Measurements from ENCODE around the gene CENPB. TPM values are rescaled to one million over a fixed set of nuclear protein-coding genes. Genes with fewer than 3 reads are reported as not detected.

CENPB gene
- total RNA-seq, 2 donors from 2014 or later = 43.0 to 50.7 TPM

GRCh38 chr20:3797592-3798372 lies 11.2 kb upstream of the CENPB start:
- Histone ChIP-seq H3K27ac (ENCODE audit: low read depth, low read length) (no peak overlapping the region), H3K9me3 (ENCODE audit: control insufficient read depth, low read length) (no peaks in the 10 kb centered on the region), H3K36me3 (ENCODE audit: control insufficient read depth, insufficient read depth, low read length) (peaks cover 25% of the 10 kb centered on the region), H3K4me1 (ENCODE audit: control insufficient read depth, insufficient read depth, low read length) (peaks cover 12% of the 10 kb centered on the region), H3K9ac (ENCODE audit: extremely low read depth, low read length, poor library complexity, severe bottlenecking) (no peak overlapping the region), H3K27me3 (ENCODE audit: control insufficient read depth, insufficient read depth, low read length, poor library complexity, severe bottlenecking) (no peaks in the 10 kb centered on the region), H3K4me3 (ENCODE audit: low read length) (peak overlapping the region; percentile 79)
- DNase-seq = no peak
- 89 to 90% methylated on average over 10 to 19 of the region's 19 CpGs for WGBS, 2 experiments (ENCODE audit: insufficient coverage in 1 of 2, insufficient read length in 1 of 2)
- H3K27me3 Mint-ChIP-seq (ENCODE audit: insufficient read depth) = peaks cover 2% of the 10 kb centered on the region
- peaks cover 20% of the 10 kb centered on the region for H3K4me1 Mint-ChIP-seq
- peak overlapping the region; percentile 80 for H3K4me3 Mint-ChIP-seq
- H3K9me3 Mint-ChIP-seq = no peaks in the 10 kb centered on the region
- no peak for TF ChIP-seq CTCF (conservative IDR thresholded peaks at IDR 0.05)
- peaks cover 13% of the 10 kb centered on the region for H3K36me3 Mint-ChIP-seq (ENCODE audit: low read depth)
- peak overlapping the region; percentile 53 for H3K27ac Mint-ChIP-seq

- no peaks in the 10 kb centered on the region for H3K9me3 Mint-ChIP-seq
- WGBS, 2 experiments (ENCODE audit: insufficient coverage in 1 of 2, insufficient read length in 1 of 2) = 83 to 84% methylated on average over 4 to 5 of the region's 5 CpGs
- TF ChIP-seq CTCF (conservative IDR thresholded peaks at IDR 0.05) = no peak
- Histone ChIP-seq H3K36me3 (ENCODE audit: control insufficient read depth, insufficient read depth, low read length) (peaks cover 19% of the 10 kb centered on the region), H3K27me3 (ENCODE audit: control insufficient read depth, insufficient read depth, low read length, poor library complexity, severe bottlenecking) (no peaks in the 10 kb centered on the region), H3K9ac (ENCODE audit: extremely low read depth, low read length, poor library complexity, severe bottlenecking) (no peak overlapping the region), H3K27ac (ENCODE audit: low read depth, low read length) (no peak overlapping the region), H3K9me3 (ENCODE audit: control insufficient read depth, low read length) (no peaks in the 10 kb centered on the region), H3K4me3 (ENCODE audit: low read length) (peak overlapping the region; percentile 79), H3K4me1 (ENCODE audit: control insufficient read depth, insufficient read depth, low read length) (peaks cover 12% of the 10 kb centered on the region)
- DNase-seq = no peak
- peaks cover 8% of the 10 kb centered on the region for H3K27me3 Mint-ChIP-seq (ENCODE audit: insufficient read depth)
- H3K4me1 Mint-ChIP-seq = peaks cover 20% of the 10 kb centered on the region
- no peak overlapping the region for H3K27ac Mint-ChIP-seq
- H3K4me3 Mint-ChIP-seq = peak overlapping the region; percentile 80
- H3K36me3 Mint-ChIP-seq (ENCODE audit: low read depth) = peaks cover 8% of the 10 kb centered on the region
These were observed 10.6 kb upstream of the CENPB start for GRCh38 chr20:3797226-3797545.

- no peak for TF ChIP-seq CTCF (conservative IDR thresholded peaks at IDR 0.05)
- Mint-ChIP-seq H3K27me3 (ENCODE audit: insufficient read depth) (peaks cover 11% of the 10 kb centered on the region), H3K36me3 (ENCODE audit: low read depth) (peaks cover 8% of the 10 kb centered on the region), H3K4me1 (peaks cover 20% of the 10 kb centered on the region), H3K27ac (peak overlapping the region; percentile 52), H3K4me3 (peak overlapping the region; percentile 80), H3K9me3 (no peaks in the 10 kb centered on the region)
- Histone ChIP-seq H3K27me3 (ENCODE audit: control insufficient read depth, insufficient read depth, low read length, poor library complexity, severe bottlenecking) (no peaks in the 10 kb centered on the region), H3K36me3 (ENCODE audit: control insufficient read depth, insufficient read depth, low read length) (peaks cover 14% of the 10 kb centered on the region), H3K9me3 (ENCODE audit: control insufficient read depth, low read length) (no peaks in the 10 kb centered on the region), H3K4me1 (ENCODE audit: control insufficient read depth, insufficient read depth, low read length) (peaks cover 12% of the 10 kb centered on the region), H3K4me3 (ENCODE audit: low read length) (peak overlapping the region; percentile 79), H3K27ac (ENCODE audit: low read depth, low read length) (no peak overlapping the region), H3K9ac (ENCODE audit: extremely low read depth, low read length, poor library complexity, severe bottlenecking) (peak overlapping the region; percentile 55)
- DNase-seq = no peak
- 12 to 16% methylated on average over 11 to 33 of the region's 33 CpGs for WGBS, 2 experiments (ENCODE audit: insufficient coverage in 1 of 2, insufficient read length in 1 of 2)
These were observed 10.1 kb upstream of the CENPB start for GRCh38 chr20:3796477-3797225.
